Limb (tissue), 2 donors: ENCODE measurements around the gene IFNW1.
A peak's percentile ranks its signal among the peaks of the same experiment; 100 is the strongest.
"Not testable (repeated sequence)": the region's sequence is repeated elsewhere in the genome, so short reads cannot be mapped to it uniquely, and the experiment has no call there.

Experiments
- DNase-seq, 2 donors: peaks; one replicate each; pipeline ENCODE4 v3.0.0-alpha.2; 2016; ENCODE audit errors: extremely low spot score in 2 of 2

IFNW1 gene

DNA sequence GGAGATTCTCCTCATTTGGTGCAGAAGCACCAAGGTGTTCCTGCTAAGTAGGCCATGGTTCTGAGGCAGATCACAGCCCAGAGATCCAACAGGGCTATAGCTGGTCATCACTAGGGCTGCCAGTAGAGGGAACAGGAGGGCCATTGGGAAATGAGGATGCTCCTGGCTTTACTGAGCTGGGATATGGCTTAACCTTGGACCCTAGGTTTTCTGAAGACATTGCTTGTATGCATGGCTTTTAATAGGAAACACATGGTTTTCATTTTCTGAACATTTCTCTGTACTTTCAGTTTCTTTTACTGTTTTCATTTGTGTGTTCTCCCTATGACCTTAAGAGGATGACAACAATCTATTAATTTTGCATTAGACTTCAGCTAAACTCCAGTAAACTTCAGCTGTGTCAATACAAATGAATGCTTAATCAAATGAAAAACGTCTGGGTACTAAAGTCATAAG is at the start of gene IFNW1:
TSS of gene IFNW1 (minus strand) at position 406 of the 456 bp plus-strand sequence. CDS start at position 144, 262 bp downstream.
- DNase-seq = no peak

DNA sequence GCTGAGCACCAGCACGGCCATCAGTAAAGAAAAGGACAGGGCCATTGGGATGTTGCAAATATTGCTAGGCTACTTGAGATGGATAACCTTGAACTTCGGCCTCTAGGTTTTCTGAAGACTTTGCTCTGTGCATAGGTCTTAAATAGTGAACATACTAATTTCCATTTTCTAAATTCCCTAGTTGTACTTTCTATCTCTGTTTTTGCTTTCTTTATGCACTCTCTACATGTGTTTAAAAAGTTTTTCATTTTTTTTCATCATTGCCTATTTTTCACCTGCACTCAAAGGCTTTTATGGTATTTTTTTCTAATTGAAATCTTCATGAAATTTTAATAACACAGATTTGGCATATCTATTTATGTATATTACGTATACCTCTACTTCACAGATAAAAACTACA is 45.9 kb upstream of the IFNW1 start, which contains the start of gene IFNA4:
TSS of gene IFNA4 (minus strand) at position 101 of the 400 bp plus-strand sequence. CDS start at position 45, 56 bp downstream.
- not testable (repeated sequence) for DNase-seq

DNA sequence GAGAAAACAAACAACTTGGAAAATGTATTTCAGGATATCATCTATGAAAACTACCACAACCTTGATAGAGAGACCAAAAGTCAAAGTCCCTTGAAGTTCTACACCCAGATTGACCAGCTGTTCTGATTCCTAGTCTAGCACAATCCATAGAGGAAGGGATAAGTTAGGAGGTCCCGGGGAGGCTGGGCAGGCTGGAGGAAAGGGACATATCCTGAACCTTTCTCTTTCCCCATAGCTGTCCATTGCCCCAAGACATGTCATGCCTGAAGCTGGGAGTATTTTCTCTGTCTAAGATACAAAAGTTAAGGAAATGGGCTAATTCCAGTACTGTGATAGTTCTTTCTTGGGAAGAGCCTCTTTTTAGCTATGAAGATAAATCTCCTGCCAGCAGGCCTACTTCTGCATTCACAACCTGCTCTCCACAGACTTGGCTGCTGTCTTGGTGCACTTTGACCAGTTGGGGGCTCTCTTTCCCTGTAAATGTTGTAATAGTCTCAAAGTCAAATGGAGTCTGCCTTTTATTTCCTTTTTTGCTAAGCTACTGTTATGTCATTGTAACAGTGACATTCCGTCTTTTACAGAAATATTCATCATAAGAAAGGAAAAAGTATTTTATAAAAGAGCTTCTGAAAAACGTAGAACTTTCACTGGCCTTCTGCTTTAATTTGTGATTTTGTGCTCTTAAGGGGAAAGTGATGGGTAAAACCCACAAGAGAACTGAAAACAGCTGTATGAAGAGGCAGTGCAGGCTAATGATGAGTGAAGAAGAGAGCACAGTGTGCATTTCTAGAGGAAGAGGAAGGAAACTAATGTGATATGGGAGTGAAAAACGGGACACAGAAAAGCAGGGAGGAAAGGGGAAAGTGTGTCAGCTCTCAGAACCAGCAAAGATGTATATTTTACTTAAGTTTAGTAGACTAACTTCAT is 41.4 kb upstream of the IFNW1 start:
- not testable (repeated sequence) for DNase-seq

DNA sequence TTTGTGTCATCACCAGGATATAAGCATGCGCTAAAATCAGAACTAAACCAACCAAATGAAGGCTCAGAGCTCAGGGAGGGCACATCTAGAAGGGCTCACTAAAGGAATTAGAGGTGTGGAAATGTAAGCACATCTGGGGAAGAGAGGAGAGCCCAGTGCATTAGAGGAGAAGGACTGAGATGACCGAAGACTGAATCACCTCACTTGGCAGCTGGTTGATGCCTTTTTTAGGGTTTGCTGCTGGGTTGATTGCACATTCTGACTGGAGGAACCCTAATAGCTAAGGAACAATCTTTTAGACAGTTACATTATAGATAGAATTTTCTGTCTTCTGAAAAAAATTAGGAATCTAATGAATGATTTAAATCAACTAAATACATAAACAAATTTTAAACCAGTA is 33.0 kb upstream of the IFNW1 start:
- no peak for DNase-seq

DNA sequence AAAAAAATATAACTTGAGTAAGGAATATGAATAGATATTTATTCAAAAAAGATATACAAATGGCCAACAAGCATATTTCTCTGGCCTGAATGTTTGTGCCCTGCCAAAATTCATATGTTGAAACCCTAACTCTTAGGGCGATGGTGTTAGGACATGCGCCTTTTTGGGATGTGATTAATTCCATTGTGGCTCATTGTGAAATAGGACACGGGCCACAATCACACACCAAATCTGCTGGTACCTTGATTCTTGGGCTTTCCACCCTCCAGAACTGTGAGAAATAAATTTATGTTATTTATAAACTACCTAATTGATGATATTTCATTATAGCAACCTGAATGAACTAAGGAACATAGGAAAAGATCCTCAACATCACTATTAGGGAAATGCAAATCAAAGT is 30.5 kb upstream of the IFNW1 start:
- no peak for DNase-seq

DNA sequence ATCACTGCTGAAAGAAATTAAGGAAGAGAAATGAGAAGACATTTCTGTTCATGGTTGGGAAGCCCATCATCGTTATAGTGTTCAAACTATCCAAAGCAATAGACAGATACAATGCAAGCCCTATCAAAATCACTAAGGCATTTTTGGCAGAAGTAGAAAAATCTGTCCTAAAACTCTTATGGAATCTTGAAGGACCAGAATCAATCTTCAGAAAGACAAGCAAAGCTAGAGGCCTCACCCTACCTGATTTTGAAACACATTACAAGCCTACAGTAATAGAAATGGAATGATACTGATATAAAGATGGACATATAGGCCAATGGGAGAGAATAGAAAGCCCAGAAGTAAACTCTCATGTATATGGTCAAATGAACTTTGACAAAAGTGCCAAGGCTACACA is 29.7 kb upstream of the IFNW1 start:
- no peak for DNase-seq

DNA sequence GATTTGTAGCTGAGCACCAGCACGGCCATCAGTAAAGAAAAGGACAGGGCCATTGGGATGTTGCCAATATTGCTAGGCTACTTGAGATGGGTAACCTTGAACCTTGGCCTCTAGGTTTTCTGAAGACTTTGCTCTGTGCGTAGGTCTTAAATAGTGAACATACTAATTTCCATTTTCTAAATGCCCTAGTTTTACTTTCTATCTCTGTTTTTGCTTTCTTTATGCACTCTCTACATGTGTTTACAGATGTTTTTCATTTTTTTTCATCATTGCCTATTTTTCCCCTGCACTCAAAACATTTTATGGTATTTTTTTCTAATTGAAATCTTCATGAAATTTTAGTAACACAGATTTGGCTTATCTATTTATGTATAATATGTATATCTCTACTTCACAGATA is 24.9 kb upstream of the IFNW1 start, which contains the start of gene IFNA21:
TSS of gene IFNA21 (minus strand) at position 101 of the 400 bp plus-strand sequence. CDS start at position 53, 48 bp downstream.
- not testable (repeated sequence) for DNase-seq

DNA sequence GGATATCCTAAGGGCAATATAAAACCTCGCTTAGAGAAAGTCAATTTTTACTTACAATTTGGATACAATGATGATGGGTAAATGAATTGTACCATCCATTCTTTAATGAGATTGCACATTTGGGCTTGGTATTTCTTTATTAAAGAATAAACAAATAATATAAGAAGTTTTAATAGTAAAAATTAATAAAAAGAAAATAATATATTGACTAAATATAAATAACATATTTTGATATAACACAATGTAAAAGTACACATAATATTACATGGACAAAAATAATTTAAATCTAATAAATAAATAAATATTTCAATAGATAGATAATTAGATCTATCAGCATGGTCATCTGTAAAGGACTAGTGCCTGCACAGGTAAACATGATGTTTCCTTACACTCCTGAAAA is 23.9 kb upstream of the IFNW1 start:
- no peak for DNase-seq

DNA sequence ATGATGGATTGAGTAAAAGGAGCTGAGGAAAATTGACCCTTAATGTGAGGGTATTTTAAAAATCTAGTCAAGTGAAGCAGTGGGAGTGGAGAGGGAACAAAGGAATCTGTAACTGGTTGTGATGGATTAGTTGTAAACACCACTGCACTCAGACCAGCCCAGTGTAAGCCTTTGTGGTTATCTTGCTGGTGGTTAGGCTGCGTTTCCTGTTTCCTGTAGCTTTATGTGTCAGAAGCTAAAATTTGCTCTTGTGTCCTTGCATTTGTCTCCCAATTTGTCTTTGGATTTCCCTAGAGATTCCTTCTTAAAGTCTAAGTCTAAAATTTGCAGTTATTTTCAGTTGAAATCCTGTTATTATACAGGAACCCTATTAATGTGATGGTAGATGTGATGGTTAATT is 18.5 kb upstream of the IFNW1 start:
- DNase-seq = no peak

DNA sequence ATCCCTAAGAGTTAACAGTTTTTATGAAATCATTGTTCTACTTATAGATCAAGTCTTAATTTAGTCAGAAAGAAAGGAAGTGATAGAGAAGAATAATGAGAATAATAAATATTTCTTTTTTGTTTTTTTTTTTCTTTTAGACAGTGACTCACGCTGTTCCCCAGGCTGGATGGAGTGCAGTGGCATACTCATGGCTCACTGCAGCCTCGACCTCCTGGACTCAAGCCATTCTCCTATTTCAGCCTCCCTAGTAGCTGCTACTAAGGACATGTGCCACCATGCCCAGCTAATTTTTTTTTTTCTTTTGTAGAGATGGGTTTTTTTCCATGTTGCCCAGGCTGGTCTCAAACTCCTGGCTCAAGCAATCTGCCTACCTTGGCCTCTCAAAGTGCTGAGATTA is 13.9 kb upstream of the IFNW1 start:
- DNase-seq = no peak

DNA sequence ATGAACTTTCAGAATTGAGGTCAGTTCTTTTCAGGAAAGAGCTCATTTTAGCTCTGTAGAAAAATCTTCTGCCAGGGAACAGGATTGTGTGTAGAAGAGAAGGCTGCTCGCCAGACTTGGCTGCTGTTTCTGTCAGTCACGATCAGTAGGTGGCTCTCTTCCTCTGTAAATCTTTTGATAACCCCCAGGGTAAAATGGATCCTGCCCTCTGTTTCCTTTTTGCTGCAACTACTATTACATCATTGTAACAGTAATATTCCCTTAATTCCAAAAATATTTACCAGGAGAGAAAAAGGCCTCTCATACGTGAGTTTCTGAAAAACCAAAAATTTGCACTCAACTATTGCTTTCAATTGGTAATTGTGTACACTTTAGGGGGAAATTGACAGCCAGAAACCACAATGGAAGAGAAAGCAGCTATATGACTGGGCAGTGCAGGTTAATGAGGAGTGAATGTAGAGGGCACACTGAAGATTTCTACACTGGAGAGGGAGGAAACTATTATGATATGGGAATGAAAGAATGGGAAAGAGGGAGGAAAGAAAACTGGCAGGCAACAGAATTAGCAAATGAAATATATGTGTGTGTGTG is 12.5 kb upstream of the IFNW1 start:
- peak in 1 of 2 donors; percentile 7 for DNase-seq

DNA sequence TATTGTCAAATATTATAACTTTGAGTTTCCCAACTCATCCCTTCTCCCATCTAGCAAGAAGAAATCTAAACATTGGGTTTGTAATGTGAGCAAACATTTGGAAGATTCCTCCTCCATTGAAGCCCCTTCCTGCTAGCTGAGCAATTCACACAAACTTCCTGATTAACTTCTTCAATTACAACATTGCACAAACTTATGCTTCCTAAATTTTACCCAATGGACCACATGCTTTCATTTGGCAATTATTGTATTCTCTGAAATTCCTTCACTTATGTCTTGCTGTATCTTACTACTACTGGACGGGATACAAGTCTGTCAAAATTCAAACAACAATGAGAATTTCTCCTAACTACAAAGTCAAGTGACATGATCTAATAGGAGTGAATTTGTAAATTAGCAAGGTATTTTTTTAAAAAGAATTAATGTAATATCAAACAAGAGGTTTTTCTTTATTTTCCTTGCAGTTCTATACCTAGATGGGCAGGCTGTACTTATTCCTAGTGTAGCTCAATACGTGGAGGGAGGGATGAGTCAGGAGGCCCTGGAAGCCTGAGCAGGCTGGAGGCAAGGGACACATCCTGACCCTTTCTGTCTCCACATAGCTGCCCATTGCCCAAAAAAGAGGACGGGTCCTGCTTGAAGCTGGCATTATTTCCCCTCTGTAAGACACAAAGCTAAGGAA is 11.8 kb upstream of the IFNW1 start:
- DNase-seq = no peak

DNA sequence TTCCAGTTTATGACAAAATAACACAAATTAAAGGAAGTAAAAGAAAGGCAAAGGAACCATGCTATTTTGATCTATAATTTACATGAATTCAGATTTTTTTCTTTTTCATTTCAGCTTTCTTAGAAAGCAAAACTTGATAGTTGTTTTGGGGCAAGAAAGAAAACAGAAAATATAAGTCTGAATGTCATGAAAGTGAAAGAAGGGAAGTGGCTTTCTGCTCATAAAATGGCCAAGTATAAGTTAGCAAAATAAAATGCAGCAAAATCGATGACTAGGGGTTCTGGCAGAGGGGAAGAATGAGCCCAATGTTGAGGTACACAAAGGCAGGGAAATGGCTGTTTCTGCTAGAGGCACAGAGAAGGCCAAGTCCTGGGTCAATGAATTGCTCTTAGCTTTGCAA is 3.0 kb upstream of the IFNW1 start:
- no peak for DNase-seq

DNA sequence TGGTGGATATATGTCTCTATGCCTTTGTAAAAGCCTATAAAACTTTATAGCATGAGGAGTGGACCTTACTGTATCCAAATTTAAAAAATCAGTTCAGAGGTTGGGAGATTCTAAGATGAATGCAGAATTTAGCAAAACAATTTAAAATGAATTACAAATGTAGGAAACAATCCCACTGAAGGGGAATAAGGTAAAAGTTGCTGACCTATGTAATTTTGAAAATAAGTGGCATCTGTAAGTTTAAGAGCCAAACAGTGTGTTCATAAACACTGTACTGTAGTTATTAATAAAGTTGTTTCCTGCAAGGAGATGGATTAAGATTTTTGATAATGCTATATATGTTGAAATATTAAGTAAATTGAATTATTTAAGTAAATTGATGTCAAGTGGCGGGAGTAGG is 4.6 kb downstream of the IFNW1 start:
- no peak for DNase-seq

DNA sequence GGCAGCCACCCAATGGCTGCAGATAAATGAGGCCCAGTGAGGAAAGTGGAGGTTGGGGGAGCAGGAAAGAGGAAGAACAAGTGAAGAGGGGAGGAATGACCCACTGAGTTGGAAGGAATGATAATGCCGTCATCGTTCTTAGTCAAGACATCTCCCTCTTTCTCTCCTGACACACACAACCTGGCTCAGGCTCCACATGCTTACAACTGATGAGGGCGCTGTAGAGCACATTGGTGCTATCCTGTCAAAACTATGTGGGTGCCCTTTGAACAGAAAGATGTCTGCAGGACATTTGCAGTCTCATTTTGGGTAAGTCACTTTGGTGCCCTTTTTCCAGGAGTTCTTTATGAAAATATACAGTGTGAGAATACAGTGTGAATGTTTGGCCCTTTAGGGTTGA is 5.9 kb downstream of the IFNW1 start:
- no peak for DNase-seq

DNA sequence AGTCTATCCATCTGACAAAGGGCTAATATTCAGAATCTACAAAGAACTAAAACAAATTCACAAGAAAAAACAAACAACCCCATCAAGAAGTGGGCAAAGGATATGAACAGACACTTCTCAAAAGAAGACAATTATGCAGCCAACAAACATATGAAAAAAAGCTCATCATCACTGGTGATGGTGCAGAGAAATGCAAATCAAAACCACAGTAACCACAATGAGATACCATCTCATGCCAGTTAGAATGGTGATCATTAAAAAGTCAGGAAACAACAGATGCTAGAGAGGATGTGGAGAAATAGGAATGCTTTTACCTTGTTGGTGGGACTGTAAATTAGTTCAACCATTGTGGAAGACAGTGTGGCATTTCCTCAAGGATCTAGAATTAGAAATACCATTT is 13.4 kb downstream of the IFNW1 start:
- DNase-seq = not testable (repeated sequence)

DNA sequence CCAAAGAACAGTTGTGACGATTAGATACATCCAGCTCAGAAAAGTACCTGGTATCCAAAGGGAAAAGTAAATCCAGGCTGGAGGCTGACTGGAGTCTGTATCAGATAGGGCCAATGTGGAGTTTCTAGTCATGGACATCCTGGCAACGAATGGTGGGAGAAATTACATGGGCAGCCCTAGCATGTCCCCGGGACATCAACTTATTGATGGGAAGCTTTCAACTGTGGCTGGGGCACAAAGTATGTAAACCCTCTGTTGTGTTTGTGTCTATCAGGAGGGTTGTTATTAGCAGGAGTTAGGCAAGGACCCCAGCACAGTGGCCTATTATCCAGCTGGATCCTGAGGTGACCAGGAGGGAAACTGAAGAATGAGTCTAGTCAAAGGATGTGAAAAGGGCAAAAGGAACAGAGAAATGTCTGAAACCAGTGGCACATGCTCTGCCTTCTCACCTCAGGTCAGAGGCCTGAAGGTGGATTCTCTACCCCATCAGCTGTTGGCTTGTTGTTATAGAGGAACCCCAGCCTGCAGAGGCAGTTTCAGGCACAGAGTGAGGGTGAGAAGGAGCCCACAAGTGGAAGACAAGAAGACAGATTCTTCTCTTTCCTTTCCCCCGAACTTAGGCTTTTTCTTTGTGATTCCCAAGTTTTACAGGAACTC is 19.9 kb downstream of the IFNW1 start:
- no peak for DNase-seq

DNA sequence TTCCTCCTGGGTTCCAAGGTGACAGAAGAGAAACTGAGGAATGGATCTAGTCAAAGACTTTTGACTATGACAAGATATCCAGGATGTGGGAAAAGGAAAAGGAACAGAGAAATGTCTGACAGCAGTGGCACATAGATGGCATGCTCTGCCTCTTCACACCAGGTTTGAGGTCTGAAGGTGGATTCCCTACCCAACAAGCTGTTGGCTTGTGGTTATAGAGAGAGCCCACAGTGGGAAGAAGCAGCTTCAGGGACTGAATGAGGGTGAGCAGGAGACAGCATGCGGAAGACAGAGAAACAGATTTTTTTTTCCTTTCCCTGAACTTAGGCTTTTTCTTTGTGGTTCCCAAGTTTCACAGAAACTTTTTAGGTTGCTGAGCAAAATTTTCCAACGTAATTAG is 20.6 kb downstream of the IFNW1 start:
- DNase-seq = no peak

DNA sequence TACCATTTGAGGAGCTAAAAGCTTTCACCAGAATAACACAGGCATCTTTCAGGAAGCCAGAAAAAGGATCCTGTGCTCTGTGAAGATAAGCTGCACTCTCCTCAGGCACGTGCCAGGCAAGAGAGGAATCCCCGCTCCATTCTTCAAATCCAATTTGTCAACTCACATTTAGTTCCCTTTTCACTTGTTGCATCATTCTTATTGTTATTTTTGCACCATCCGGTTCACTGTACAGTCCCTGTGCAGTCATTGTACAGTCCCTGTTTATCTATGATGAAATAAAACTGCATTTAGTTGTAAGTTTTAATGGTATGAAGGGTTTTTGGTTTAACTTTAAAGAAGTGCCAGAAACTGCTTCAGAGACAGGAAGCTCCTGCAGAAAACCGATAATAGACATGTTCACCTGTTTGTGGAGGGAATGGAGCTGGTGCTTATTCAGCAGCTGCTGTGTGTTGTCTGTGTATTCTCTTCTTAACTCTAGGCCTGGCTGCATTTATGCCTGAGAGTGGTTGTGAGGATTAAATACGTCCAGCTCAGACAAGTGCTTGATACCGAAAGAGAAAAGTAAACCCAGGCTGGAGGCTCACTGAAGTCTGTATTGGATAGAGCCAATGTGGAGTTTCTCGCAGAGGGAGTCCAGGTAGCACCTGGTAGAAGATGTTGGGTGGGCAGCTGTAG is 22.4 kb downstream of the IFNW1 start:
- no peak for DNase-seq

DNA sequence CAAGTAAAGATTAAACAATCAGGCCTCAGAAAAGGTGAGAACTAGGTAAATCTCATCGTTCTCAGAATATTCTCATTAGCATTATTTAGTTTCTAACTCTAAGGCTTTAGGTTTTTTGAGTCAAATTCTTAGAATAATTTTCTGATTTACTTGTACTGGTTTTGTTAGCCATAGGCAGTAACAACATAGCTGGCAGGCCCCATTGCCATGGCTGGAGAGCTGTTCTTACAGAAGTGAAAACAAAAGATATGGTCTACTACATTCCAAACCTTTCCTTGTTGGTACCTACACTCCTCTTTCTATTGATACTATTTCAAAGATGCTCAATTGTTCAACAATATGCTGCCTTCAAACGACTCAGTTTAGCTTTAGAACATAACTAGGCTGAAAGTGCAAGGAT is 27.3 kb downstream of the IFNW1 start:
- DNase-seq = no peak
